ENCODE results near the gene ANO4. TPM values are rescaled to one million over a fixed set of nuclear protein-coding genes. Genes with fewer than 3 reads are reported as not detected.
"Not testable (repeated sequence)": the region's sequence is repeated elsewhere in the genome, so short reads cannot be mapped to it uniquely, and the experiment has no call there.

ANO4 gene
- total RNA-seq, 1 donor from 2014 or later, result 4.0 TPM

- DNase-seq (ENCODE audit: low read depth), result peak; percentile 46
Measured at GRCh38 chr12:100868487-100868886, 73.9 kb downstream of the ANO4 start.

GRCh38 chr12:100871195-100871734 lies 76.7 kb downstream of the ANO4 start:
- DNase-seq (ENCODE audit: low read depth), result no peak

GRCh38 chr12:100875156-100875555 lies 80.6 kb downstream of the ANO4 start:
- no peak for DNase-seq (ENCODE audit: low read depth)

DNA sequence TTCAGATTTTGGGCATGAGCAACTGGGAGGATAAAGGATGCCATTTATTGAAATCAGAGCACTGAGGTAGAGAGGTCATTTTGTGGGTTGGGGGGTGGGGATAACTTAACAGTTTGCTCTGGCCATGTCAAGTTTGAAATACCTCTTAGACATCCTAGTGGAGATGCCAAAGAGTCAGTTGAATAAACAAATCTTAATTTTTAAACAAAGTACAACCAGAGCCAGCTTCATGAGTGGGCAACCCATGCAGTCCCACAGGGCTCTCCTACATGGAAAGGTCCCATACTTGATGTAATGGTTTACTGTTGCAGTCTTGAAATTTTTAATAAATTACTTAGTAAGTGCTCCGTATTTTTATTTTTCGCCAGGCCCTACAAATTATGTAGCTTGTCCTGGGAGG lies 81.2 kb downstream of the ANO4 start:
- no peak for DNase-seq (ENCODE audit: low read depth)

DNA sequence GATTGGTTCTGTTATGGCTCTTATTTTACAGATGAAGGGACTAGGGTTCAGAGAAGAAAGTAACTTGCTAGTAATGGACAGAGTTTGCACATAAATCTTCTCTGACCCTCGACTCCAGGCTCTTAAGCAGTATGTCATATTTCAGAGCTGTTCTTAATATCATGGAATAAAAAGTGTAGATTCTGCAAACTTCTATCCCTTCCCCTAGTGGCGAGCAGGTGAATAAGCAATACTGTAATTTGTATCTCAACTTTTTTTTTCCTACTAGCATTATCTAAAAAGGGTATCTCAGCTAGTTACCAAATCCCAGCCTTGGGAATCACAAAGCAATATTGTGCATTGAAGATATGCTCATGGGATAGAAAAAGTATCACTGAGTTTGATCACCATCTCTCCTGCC lies 83.2 kb downstream of the ANO4 start:
- DNase-seq (ENCODE audit: low read depth), result no peak

- no peak for DNase-seq (ENCODE audit: low read depth)
Measured at GRCh38 chr12:100895192-100895591, 100.6 kb downstream of the ANO4 start.

DNA sequence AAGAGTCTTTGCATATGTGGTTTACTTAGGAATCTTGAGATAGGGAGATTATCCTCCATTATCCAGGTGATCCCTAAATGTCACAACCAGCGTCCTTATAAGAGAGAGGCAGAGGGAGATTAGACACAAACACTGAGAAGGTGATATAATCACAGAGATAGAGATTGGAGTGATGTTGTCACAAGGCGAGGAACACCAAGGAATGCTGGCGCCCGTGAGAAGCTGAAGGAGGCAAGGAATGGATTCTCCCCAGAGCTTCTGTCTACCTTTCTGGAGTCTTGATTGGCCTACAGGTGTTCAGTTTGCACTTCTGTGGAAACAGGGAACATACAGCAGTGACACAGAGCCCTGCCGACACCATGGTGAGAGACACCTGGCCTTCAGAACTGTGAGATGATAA lies 101.6 kb downstream of the ANO4 start:
- DNase-seq (ENCODE audit: low read depth), result no peak

GRCh38 chr12:100897240-100897639 lies 102.7 kb downstream of the ANO4 start:
- DNase-seq (ENCODE audit: low read depth), result no peak

DNA sequence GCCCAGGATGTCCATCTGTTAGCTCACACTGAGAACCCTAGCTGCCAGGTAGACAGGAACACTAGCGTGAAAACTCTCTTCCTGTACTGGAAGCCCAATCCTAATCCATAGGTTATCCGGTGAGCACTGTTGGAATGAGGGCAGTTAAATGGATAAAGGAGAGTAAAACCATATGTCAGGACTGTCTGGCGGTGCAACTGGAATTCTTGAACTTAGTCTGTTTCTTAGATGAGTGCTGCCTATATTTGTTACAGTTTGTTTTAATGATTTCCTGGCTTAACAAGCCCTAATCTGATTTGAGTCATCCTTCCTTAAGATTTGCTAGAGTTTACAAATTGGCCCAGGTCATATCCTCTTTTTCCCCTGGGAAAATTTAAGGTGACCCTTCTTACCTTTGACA lies 104.7 kb downstream of the ANO4 start:
- no peak for DNase-seq (ENCODE audit: low read depth)

GRCh38 chr12:100900808-100901207 lies 106.2 kb downstream of the ANO4 start:
- no peak for DNase-seq (ENCODE audit: low read depth)

- DNase-seq (ENCODE audit: low read depth), result no peak
Measured at GRCh38 chr12:100901266-100901665, 106.7 kb downstream of the ANO4 start.

DNA sequence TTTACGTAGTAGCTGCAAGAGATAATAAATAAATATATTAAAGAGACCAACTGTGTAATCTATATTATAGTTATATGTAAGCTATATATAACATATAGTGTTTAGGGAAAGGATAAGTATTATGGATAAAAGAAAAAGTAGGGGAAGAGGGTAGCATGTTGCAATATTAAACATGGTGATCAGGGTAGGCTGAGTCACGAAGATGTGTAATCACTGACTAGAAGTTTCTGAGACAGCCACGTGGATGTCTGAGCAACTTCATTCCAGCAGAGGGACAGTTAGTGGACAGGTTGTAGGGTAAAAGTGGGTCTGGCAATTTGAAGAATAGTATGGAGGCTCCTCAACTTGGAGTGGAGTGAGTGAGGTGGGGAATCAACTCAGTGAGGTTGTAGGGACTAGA lies 109.7 kb downstream of the ANO4 start:
- no peak for DNase-seq (ENCODE audit: low read depth)

DNA sequence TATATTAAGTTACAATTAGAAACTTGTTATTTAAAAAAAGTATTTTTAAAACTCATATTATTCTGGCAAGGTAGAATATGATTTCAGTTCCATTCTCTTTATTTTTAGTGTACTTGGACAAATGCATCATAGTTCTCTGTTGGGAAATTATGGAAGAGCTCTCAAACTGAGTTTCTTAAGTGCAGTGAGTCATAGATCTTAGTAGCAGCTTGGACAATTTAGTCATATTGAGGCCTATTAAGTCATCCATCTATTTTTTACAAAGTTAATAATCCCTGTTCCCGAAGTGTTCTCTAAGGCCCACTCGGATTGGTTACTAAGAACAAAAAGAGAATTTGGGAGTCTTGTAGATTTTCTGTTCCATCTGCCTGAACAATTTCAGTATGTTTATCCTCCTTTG lies 113.9 kb downstream of the ANO4 start:
- peak; percentile 68 for DNase-seq (ENCODE audit: low read depth)

- DNase-seq (ENCODE audit: low read depth), result no peak
Measured at GRCh38 chr12:100913872-100914592, 119.5 kb downstream of the ANO4 start.

DNA sequence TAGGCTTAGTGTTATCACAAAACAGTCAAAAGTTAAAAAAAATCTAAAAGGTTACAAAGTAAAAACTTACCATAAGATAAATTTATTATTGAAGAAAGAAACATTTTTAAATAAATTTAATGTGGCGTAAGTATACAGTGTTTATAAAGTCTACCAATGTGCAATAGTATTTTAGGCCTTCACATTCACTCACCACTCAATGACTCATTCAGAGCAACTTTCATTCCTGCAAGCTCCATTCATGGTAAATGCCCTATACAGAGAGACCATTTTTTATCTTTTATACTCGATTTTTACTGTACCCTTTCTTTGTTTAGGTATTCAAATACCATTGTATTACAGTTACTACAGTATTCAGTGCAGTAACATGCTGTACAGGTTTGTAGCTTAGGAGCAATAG lies 124.5 kb downstream of the ANO4 start:
- DNase-seq (ENCODE audit: low read depth), result no peak

- DNase-seq (ENCODE audit: low read depth), result no peak
Measured at GRCh38 chr12:100920493-100920892, 125.9 kb downstream of the ANO4 start.

DNA sequence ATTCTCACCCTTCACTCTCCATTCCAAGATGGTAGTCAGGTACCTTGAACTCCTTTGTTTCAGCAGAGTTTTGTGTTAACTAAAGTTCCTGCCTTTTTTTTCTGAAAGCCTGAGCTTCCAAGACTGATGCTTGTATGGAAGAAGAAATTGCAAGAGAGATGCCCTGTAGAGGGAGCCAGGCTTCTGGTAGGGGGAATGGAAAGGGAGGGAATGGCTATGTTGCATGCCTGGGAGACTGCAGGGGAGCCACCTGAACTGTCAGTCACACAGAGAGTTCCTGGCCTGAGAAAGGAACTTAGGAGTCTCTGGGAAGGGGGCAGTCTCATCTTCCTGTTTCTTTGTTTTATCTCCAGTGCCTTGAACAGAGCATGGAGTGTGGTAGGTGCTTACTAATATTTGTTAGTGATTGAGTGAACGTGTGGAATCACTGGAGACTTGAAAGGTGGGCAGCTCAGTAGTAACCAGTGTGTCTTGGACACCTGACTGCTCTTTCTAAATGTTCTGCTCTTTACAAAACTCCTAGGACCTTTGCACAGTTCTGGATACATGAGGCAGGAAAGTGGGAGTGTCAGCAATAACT lies 132.2 kb downstream of the ANO4 start:
- DNase-seq (ENCODE audit: low read depth), result peak; percentile 58

GRCh38 chr12:100927826-100928225 lies 133.2 kb downstream of the ANO4 start:
- DNase-seq (ENCODE audit: low read depth), result peak; percentile 35

DNA sequence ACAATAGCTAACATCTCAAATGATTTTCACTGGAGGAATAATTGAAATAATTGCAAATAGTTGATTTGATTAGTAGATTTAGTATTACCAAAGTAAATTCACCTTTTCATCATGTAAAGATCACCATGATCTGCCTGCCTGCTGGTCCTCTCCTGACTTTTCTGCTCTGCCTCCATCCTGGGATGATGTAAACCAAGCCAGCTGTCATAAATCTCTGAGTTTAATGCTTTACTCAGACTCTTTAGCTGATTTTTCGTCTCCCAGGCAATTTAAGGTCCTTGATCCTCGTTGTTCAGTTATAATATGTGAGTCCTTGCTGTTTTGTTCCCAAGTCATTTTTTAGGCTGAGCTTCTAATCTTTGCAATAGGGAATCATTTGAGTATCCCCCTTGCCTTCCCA lies 138.0 kb downstream of the ANO4 start:
- DNase-seq (ENCODE audit: low read depth), result no peak

GRCh38 chr12:100933531-100933930 lies 139.0 kb downstream of the ANO4 start:
- not testable (repeated sequence) for DNase-seq (ENCODE audit: low read depth)

DNA sequence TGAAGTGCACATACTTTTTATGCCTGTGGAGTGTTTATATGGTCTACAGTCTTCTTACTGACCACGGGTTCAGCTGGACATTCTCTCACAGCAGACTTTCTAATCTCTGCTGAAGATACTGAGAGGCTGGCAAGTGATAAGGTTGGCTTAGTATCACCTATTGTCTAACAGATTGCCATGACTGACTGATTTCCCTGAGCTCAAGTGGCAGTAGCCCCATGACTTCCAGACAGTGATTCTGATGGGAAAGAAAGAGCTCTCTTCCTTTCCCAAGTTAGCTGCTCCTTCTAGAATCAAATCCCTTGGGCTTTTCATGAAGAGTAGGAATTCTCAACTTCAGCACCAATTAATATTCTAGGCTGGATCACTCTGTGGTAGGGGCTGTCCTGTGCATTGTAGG lies 141.4 kb downstream of the ANO4 start:
- DNase-seq (ENCODE audit: low read depth), result no peak

DNA sequence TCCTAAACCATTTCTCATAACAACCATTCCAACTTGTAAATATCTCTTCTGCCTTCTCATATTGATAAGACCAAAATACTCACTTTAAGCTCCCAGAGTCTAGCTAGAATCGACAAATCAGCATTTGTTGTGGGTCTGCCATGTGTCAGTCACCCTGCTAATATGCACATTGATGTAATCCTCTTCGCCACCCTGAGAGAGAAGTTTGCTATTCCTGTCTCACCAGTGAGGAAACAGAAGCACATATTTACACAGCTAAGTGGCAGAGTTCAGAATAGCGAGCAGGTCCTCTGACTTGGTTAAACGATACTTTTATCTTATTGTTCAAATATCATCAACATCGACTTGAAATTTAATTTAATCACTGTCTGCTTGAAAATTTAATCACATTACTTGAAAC lies 142.1 kb downstream of the ANO4 start:
- DNase-seq (ENCODE audit: low read depth), result no peak

- no peak for DNase-seq (ENCODE audit: low read depth)
Measured at GRCh38 chr12:100940503-100940902, 145.9 kb downstream of the ANO4 start.
